K562 (cell line): ENCODE results near the gene GLUL. TPM values are rescaled to one million over a fixed set of nuclear protein-coding genes. Genes with fewer than 3 reads are reported as not detected.
A peak's percentile ranks its signal among the peaks of the same experiment; 100 is the strongest.

ENCODE experiments used
- EWSR1 ChIP-seq: fragments of 450-650 bp; IDR thresholded peaks from 2 replicates; pipeline ENCODE4 v1.6.1; 2018; ENCODE audit warnings: borderline replicate concordance, mild to moderate bottlenecking, low read depth, moderate library complexity; ENCODE audit not compliant: partially characterized antibody
- MEF2A ChIP-seq: IDR thresholded peaks from 2 replicates; pipeline ENCODE4 v1.6.1; 2011; ENCODE audit warnings: low read depth, mild to moderate bottlenecking, low read length, moderate library complexity; ENCODE audit not compliant: control insufficient read depth
- NBN ChIP-seq: fragments of 450-650 bp; IDR thresholded peaks from 2 replicates; pipeline ENCODE4 v1.6.1; 2016; ENCODE audit warnings: low read depth, mild to moderate bottlenecking
- TBL1XR1 ChIP-seq, 2 experiments: IDR thresholded peaks; 2 replicates each; pipeline ENCODE4 v1.6.1; 2012; ENCODE audit warnings: improper control_type of control experiment in 2 of 2, low read length in 2 of 2, mild to moderate bottlenecking in 1 of 2
- polyA plus RNA-seq, 8 experiments: library from polyadenylated mRNA; depleted of rRNA in 4 of 8; stranded (reverse) in 5 of 8; unstranded in 3 of 8; fragments of >200 nt; fragmentation: Nextera tagmentation in 2 of 8; fragmentation: Illumina TruSeq in 1 of 8; extraction: Ambion mirVana in 2 of 8; extraction: Trizol in 1 of 8; gene quantifications; 2 replicates each; pipeline versions ENCODE4 v1.2.1 to v1.2.3, GENCODE V29; 2011 to 2014; ENCODE audit warnings: inconsistent platforms in 1 of 8, missing spikeins in 1 of 8
- total RNA-seq, 7 experiments: library from RNA; depleted of rRNA in 6 of 7; stranded (reverse); fragments of >200 nt in 6 of 7; fragmentation: Illumina TruSeq in 2 of 7; extraction: Trizol in 2 of 7; gene quantifications; 2 replicates each; pipeline versions ENCODE4 v1.2.1 to v1.2.3, GENCODE V29; 2011 to 2021; ENCODE audit warnings: low replicate concordance in 1 of 7
- TF ChIP-seq, protein P1 (sequence below), 2 experiments: fragments of 450-650 bp; formaldehyde crosslinking in 1 of 2; IDR thresholded peaks; 2 replicates each; pipeline versions ENCODE4 v1.4.0 to v1.6.1; 2014 to 2020; ENCODE audit warnings: mild to moderate bottlenecking in 2 of 2, borderline replicate concordance in 1 of 2, low read depth in 1 of 2

GLUL gene
- total and polyA plus RNA-seq, 9 of the 15 experiments (the other 6 are each of a cell fraction or from before 2014, with no cell fraction given) = 1,088 to 4,222 (median 1,338) TPM

DNA sequence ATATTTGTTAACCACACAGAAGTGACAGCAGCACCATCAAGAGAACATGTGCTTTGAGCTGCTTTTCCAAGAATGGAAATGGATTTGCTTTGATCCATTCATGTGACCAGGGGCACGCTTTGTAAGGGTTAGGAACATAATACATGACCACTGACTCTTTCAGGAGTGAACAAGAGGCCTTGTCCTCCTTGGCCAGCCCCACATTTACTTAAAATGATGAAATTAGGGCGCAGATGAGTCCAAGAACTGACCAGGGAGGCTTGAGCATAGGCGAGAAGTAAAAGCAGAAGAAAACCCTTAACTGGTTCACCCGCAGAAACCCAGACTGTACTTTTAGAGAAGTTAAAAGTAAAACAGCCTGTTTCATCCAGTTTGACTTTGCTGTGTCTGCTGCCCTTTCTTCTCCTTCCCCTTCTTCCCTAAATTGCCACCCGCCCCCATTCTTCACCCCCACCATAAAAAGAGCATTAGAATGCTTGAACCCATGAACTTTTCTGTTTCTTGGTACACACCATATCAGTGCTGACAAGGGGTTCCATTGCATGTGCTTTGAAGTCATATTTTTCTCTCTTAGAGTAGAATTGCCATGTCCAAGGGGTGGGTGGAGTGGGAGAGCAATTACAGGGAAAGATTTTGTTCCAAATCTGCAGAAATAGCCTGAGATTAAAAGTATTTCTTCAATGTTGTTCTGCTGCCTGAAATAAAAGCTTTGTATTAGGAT lies 2.6 kb upstream of the GLUL start (continued):
- TF ChIP-seq, protein P1, sequence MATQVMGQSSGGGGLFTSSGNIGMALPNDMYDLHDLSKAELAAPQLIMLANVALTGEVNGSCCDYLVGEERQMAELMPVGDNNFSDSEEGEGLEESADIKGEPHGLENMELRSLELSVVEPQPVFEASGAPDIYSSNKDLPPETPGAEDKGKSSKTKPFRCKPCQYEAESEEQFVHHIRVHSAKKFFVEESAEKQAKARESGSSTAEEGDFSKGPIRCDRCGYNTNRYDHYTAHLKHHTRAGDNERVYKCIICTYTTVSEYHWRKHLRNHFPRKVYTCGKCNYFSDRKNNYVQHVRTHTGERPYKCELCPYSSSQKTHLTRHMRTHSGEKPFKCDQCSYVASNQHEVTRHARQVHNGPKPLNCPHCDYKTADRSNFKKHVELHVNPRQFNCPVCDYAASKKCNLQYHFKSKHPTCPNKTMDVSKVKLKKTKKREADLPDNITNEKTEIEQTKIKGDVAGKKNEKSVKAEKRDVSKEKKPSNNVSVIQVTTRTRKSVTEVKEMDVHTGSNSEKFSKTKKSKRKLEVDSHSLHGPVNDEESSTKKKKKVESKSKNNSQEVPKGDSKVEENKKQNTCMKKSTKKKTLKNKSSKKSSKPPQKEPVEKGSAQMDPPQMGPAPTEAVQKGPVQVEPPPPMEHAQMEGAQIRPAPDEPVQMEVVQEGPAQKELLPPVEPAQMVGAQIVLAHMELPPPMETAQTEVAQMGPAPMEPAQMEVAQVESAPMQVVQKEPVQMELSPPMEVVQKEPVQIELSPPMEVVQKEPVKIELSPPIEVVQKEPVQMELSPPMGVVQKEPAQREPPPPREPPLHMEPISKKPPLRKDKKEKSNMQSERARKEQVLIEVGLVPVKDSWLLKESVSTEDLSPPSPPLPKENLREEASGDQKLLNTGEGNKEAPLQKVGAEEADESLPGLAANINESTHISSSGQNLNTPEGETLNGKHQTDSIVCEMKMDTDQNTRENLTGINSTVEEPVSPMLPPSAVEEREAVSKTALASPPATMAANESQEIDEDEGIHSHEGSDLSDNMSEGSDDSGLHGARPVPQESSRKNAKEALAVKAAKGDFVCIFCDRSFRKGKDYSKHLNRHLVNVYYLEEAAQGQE (IDR thresholded peaks at IDR 0.05; ENCODE audit: borderline replicate concordance) = peak; percentile 61; the same call in 1 of the 2 replicates
- TF ChIP-seq, protein P1 (CRISPR knock-in tag; IDR thresholded peaks at IDR 0.05; ENCODE audit: low read depth) = no peak
- no peak for TF ChIP-seq MEF2A
- TF ChIP-seq EWSR1 = no peak
- no peak for TF ChIP-seq NBN
- TF ChIP-seq TBL1XR1 (IDR thresholded peaks at IDR 0.05; ENCODE audit: low read length in 2 of 2) = no peak
- TF ChIP-seq, all 486 proteins: peak for 11
